AG08395 (cell line): Measurements from ENCODE around the gene GIPR.
A peak's percentile ranks its signal among the peaks of the same experiment; 100 is the strongest.
"Not testable (repeated sequence)": the region's sequence is repeated elsewhere in the genome, so short reads cannot be mapped to it uniquely, and the experiment has no call there.

Experiments
- DNase-seq: peaks from one replicate; pipeline ENCODE4 v3.0.0; 2012; ENCODE audit warnings: mixed read lengths, low spot score

Gene GIPR

GRCh38 chr19:45667620-45668341 is at the start of gene GIPR:
GIPR (plus strand) TSS chr19:45668221; CDS start chr19:45669521, 1,300 bp downstream.
- peak; percentile 56 for DNase-seq

GRCh38 chr19:45621389-45621788 is 46.6 kb upstream of the GIPR start:
- no peak for DNase-seq

DNA sequence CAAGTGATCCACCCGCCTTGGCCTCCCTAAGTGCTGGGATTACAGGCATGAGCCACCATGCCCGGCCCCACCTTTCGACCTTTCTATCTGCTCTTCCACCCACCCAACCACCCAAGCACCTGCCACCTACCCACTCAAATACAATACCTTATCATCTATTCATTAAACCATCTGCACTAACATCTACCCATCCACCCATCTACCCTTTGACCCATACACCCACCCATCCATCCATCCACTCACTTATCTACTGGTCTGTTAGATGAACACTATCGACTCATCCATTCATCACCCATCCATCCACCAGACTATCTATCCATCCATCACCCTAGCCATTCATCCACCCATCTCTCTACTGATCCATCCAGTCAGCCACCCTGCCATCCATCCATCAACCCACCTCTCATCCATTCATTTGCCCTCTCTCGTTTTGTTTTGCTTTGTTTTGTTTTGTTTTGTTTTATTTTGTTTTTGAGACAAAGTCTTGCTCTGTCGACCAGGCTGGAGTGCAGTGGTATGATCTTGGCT is 46.0 kb upstream of the GIPR start:
- DNase-seq, result no peak

GRCh38 chr19:45623984-45624383 is 44.0 kb upstream of the GIPR start:
- DNase-seq, result no peak

DNA sequence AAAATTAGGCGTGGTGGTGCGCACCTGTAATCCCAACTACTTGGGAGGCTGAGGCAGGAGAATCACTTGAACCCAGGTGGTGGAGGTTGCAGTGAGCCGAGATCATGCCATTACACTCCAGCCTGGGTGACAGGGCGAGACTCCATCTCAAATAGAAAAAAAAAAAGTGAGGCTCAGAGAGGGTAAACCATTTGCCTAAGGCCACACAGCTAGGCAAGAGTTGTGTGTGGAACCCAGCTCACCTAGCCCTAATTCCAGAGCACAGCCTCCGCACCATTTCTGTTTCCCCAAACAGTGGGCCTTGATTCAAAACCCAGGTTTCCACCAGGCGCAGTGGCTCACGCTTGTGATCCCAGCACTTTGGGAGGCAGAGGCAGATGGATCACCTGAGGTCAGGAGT is 39.8 kb upstream of the GIPR start:
- DNase-seq, result not testable (repeated sequence)

DNA sequence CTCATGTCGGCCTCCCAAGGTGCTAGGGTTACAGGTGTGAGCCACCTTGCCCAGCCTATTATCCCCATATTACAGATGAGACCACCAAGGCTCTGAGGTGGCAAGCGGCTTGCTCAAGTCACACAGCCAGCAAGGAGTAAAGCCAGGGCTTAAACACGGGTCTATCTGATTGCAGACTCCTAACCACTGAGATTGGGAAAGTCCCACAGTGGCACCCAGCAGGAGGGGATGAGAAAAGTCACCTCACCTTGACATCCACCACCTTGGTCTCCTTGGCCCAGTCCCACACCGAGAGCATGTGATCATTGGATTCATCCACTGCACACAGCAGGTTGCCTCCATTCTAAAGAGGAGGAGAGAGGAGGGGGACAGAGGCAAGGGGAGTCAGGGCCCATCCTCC is 38.3 kb upstream of the GIPR start:
- no peak for DNase-seq

GRCh38 chr19:45630463-45630862 is 37.6 kb upstream of the GIPR start:
- peak; percentile 87 for DNase-seq

DNA sequence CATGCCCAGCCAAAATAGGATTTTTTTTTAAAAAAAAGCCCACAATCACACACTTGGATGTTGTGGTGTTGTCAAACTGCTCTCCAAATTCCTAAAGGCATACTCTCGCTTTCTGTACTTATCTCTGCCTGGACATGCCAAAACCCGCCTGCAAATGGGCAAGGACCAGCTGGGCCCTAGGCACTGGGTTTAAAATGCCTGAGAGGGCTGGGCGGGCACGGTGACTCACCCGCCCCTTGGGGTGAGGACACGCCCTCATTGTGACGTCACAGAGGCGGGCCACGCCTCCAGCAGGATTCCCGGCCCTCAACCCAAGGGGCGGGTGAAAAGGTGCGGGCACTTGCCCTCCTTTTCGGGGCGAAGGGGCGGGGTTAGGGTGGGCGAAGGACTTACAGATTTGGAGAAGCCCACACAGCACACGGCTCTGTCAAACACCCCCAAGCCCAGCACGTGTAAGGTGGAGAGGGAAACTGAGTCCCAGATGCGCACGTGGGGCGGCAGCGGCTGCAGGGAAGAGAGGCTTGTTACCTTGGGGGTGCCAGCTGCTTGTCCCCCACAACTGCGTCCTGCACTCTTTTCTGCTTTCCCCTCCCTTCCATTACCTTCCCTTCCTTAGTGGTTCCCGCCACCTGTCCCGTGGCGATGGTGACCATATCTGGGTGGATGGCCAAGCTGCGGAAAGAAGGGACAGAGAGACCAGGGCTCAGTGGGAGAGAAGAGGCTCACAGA is 35.4 kb upstream of the GIPR start:
- peak; percentile 99 for DNase-seq

- DNase-seq, result no peak
Observed at GRCh38 chr19:45636275-45636674, 31.7 kb upstream of the GIPR start.

- no peak for DNase-seq
Observed at GRCh38 chr19:45636902-45637301, 31.1 kb upstream of the GIPR start.

- DNase-seq, result peak; percentile 26
Observed at GRCh38 chr19:45637890-45638667, 29.9 kb upstream of the GIPR start.

DNA sequence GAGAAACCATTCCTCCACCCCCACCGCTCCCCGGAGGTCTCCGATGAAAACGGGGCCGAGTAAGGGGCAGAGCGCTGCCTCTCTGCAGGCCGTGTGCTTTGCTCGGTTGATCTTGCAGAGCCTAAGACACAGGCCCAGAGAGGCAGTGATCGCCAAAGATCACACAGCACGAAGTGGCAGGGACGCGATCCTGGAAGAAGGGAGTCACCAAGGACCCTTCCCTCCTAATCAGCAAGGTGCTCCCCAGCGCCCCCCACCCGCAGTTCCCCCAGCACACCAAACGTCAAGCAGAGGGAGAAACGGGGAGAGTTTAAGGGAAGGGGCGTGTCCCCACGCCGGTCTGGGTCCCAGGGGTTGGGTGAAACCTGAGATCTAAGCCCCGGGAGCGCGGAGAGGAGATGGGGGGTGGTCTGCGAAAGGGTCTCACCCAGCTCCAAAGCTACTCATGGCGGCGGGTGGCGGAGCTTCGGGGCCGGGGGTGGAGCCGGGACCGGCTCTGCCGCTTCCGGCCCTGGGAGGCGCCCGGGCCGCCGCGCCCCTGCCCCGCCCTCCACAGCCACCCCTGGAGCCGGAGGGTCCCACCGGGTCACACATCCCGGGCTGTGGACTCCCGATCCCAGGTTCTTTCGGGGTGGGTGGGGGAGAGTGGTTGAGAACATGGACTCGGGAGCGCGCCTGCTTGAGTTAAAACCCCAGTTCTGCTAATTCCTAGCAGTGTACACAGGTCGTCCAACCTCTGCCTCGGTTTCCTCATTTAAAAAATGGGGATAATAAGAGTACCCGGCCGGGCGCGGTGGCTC is 28.9 kb upstream of the GIPR start, which contains the start of gene EML2:
TSS of gene EML2 (minus strand) at position 468 of the 800 bp plus-strand sequence. CDS start at position 447, 21 bp downstream.
- peak; percentile 53 for DNase-seq

DNA sequence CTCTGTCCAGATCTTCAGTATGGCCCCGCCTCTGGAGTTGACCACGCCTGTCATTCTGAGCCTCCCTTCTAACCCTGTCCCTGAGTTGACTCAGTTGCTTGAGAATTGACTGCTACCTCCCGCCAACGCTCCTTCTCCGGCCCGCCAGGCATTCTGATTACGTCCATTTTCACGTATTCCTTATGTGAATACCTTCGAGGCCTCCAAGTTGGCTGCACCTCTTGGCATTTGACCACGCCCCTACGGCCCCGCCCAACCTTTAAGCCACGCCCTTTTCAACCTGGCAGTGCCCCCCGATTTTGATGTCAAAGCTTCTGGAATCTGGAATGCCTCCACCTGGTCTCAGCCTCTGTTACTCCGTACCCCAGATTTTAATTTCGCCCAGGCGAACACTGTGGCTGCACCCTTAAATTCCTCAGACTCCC is 27.2 kb upstream of the GIPR start:
- no peak for DNase-seq

- DNase-seq, result peak; percentile 62
Observed at GRCh38 chr19:45641274-45642105, 26.5 kb upstream of the GIPR start.

- DNase-seq, result peak; percentile 79
Observed at GRCh38 chr19:45643024-45643926, 24.7 kb upstream of the GIPR start.

- DNase-seq, result no peak
Observed at GRCh38 chr19:45643927-45644771, 23.9 kb upstream of the GIPR start.

- no peak for DNase-seq
Observed at GRCh38 chr19:45645068-45645630, 22.9 kb upstream of the GIPR start.
